SK-N-SH (cell line): ENCODE results near the gene KNDC1.

Experiments
- CTCF ChIP-seq: fragments of 200-600 bp; sonication (generic); IDR thresholded peaks from 2 replicates; pipeline ENCODE4 v1.6.1; 2017; ENCODE audit warnings: antibody characterized with exemption, mild to moderate bottlenecking, moderate library complexity
- EZH2phosphoT487 ChIP-seq: fragments of 200-600 bp; sonication (generic); IDR thresholded peaks from 2 replicates; pipeline ENCODE4 v1.6.1; 2017; ENCODE audit warnings: low read depth, mixed run types, mild to moderate bottlenecking, antibody characterized with exemption, moderate library complexity, borderline replicate concordance
- TAF1 ChIP-seq: IDR thresholded peaks from 2 replicates; pipeline ENCODE4 v1.6.1; 2012; ENCODE audit warnings: low read depth, mild to moderate bottlenecking, low read length, moderate library complexity, borderline replicate concordance

GRCh38 chr10:133238466-133238804 is 78.4 kb downstream of the KNDC1 start:
- TF ChIP-seq CTCF (no peak), TAF1 (no peak), EZH2phosphoT487 (no peak)
